HG03039 (cell line): ENCODE data around the gene CHD5.

Experiments used
- ATAC-seq: cut with Tn5 transposase; IDR thresholded peaks from one replicate; pipeline ENCODE4 v1.9.1; 2021; ENCODE audit warnings: mild to moderate bottlenecking, moderate library complexity; ENCODE audit not compliant: unreplicated experiment

CHD5 gene

DNA sequence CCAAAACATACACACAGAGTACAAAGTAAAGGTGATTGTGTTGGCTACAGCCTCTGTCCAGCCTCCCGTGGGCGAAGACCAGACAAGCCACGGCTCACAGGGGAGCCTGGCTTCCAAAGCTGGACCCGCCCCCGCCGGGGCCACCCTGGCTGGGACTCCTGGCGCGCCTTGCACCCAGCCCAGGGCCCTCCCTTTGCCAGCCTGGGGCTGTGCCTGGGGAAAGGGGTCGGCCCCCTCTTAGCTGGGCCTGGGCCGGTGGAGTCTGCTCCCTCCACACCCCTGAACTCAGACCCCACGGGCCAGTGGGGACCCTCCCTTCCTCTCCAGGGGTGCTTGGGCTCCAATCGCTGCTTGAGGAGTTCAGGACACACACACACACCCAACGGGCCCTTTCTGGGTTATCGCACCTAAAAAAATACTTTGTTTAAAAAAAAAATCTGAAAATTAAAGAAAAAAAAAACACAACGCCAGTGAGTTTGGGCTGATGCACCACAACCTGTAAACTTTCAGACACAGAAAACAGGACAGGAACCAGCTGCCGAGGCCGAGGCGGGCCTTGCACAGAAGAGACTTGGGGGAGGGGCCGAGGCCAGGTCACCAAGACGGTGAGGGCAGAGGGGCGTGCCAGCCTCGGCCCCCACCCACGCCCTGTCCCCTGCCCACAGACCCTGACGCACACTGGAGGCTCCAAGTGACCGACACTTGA lies 78.1 kb downstream of the CHD5 start:
- no peak for ATAC-seq

DNA sequence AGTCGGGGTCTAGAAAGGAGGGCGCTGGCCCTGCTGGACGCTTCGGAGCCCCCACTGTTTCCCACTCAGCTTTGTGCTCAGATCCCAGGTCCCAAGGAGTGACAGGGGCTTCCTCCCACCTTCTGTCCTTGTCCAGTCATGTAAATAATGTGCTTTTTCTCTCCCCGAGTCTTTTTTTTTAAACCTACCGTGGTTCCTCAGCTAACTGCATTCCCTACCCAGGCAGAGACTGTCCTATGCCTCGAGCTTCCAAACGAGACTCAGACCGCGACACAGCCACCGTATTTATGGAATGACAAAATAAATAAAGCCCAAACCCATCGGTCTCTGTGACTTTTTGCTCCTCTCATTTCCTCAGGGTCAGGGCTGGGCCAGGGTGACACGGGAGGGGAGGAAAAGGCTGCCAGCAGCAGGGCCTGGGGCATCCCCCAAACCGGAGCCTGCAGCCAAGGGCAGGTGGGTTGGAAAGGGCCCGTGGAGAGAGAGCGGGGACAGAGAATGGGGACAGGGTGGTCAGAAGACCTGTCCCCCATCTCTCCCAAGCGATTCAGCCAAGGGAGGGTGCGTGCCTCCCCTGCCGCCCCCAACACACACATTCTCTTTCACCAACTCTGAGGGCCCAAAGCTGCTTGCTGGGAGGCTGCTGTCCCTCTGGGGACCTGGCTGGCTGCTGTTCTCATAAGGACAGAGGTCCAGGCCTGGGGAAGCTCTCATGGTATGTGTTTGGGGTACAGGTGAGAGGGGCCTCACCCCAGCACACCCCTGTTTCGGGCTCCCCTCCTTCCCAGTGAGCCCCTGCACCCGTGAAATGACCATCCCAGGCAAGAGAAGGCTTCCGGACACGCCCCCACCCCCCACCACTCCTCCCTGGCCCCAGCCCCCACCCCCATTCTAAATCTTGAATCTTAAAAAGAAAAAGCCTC lies 79.0 kb downstream of the CHD5 start:
- ATAC-seq = no peak

DNA sequence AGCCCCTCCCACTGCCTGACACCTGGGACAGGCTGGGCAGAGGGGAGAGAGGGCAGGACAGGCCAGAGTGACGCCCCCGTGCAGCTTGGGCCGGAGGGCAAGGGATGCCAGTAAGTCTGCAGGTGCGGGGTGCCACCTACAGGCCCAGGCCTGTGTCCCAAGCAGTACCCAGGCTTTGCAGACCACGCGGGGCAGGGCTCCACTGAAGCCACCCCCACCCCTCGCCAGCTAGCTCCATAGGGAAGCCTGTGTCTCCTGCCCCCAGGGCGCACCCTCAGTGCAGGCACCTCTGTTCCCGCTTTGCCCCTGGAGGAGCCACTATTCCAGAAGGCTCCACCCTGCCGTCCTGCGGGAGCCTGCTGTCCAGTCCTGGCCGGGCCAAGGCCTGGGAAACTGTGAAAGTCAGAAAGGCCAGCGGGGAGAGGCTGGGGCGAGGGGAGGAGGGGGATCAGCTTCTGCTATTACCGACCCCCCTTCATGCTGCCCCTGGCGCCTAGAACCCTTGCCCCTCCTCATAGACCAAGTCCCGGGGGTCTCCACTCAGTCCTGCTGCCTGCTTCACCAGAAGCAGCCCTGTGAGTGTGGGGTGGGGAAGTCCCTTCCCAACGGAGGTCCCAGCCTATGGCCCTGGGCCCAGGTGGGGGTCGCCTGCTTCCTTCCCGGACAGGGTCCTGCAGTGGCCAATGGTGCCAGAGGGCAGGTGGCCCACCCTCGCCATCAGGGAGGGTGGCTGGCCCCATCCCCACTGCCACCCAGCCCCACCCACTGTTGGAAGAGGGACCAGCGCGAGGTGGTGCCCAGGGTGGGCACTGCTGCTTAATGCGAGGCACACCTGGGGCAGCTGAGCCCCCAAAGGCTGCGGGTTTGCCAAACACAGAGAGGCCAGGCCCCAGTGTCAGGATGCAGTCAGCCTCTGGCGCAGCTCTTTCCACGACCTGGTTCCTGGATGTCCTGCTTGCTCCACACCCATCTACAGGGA lies 80.0 kb downstream of the CHD5 start:
- ATAC-seq = no peak

DNA sequence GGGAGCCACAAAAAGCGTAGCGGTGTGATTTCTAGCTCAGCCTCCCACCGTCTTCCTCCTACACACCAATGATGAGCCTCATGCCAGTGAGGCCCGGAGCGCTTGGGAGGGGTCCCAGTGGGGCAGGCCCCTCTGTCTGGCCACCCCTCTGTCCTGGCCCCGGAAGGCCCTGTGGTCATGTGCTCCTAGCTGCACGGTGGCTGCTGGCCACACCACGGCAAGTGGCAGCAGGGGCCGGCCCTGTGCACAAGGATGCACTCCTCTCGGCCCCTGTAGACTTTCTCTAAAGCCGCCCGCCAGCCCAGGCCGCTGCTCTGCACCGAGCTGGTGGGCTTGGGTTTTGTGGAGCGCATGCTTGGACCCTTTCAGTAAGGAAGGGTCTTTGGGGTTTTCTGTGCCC lies 80.8 kb downstream of the CHD5 start:
- ATAC-seq = no peak

DNA sequence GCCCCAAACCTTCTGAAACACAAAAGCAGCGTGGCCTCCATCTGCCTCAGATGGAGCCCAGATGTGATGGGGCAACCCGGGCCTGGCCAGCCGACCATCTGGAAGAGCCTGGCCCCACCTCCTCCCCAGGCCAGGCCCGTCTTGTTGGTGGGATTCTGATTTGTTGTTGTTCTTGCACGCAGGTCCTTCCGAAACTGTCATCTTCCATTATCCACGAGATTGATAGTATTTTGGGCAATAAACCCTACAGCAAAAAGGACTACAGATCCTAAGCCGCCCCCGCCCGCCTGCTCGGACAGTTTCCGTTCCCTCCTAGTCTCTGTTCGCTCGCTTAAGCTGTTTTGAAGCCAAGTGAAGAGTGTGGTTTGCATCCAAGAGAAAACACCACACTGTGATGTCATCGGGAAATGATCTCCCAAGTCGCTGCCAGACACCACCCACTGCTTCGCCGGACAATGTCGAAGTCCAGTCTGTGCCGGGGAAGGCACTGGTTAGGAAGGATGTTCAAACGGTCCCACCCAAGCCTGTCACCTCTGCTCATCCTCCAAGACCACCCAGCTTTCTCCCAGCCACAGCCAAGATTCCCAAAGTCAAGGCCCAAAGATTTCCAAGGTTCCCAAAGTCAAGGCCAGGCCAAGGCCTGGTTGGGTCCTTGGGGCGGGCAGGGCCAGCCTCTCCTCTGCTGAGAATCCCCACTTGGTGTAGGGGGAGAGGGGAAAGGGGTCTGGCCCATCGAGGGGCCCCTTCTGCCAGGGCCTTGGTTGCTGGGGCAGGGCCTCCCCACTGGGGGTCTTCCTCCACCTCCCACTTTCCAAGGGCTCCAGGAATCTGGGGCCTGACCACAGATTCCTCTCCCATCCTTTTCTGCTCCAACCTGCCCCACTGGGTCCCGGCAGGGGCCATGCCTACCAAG lies 81.6 kb downstream of the CHD5 start:
- no peak for ATAC-seq

DNA sequence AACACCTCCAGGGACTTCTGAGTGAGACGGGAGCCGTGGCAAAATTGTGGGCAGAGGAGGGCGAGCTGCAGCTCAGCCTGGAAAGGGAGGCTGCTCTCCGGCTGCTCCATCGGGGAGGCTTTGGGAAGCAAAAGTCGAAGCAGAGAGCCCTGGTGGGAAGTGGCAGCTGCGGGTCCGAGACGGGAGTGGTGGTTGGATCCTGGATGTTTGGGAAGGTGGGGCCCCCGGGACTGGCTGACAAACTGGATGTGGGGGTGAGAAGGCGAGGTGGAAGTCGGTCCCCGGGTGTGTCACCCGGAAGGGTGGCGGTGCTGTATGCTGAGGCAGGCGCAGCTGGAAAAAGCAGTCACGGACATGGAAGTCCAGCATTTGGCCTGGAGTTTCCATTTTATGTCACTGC lies 82.3 kb downstream of the CHD5 start:
- ATAC-seq = no peak

DNA sequence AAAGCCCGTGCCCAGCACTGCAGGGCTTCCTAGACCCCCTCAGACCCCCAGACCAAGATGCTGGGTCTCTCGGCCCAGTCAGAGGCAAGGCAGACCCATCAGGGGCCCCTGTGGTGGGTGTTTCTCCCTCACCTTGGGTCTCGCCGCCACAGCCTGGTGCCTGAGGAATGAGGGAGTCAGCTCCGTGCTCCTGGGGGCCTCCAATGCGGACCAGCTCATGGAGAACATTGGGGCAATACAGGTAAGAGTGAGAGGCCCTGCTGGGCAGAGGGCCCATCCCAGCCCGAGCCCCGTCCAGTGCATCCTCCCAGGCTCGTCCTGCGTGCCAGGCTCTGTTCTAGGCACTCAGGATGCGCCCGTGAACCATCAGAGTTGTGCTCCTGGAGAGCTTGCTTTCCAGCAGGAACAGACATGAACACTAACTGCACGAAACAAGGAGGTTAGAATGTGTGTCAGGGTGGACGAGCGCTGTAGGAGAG lies 83.0 kb downstream of the CHD5 start:
- ATAC-seq = no peak

DNA sequence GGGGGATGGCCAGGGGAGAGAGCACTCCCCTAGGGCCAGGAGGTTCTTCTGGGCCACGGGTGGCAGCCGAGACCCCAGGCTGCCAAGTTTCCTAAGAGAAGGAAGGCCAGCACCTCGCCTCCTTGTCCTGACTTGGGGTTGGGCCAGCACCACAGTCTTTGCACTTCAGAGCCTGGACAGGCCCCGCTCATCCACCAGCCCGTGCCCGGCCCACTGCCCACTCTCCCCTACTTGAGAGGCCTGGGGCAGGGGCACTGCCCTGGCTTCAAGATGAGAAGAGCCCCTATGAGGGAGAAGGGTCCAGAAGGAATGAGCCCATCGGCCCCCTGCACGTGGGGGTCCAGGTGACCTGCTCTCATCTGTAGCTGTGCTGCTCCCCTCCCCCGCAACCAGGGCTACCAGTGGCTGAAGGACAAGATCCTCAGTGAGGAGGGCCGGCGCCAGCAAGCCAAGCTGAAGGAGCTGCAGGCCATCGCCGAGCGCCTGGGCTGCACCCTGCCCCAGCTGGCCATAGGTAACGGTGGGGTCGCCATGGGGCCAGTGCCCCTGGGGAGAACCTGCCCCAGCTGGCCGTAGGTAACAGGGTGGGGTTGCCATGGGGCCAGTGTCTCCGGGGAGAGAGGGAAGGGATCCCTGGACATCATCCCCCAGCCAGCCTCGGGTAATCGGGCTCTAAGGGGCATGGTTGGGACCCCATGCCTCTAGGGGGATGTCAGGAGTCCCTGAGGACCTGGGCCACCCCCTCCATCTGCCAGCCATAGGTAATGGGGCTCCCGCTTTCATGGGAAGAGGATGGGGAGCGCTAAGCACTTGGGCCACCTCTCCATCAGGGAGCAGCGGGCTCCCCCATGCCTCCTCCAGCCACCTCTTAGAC lies 83.6 kb downstream of the CHD5 start:
- no peak for ATAC-seq

DNA sequence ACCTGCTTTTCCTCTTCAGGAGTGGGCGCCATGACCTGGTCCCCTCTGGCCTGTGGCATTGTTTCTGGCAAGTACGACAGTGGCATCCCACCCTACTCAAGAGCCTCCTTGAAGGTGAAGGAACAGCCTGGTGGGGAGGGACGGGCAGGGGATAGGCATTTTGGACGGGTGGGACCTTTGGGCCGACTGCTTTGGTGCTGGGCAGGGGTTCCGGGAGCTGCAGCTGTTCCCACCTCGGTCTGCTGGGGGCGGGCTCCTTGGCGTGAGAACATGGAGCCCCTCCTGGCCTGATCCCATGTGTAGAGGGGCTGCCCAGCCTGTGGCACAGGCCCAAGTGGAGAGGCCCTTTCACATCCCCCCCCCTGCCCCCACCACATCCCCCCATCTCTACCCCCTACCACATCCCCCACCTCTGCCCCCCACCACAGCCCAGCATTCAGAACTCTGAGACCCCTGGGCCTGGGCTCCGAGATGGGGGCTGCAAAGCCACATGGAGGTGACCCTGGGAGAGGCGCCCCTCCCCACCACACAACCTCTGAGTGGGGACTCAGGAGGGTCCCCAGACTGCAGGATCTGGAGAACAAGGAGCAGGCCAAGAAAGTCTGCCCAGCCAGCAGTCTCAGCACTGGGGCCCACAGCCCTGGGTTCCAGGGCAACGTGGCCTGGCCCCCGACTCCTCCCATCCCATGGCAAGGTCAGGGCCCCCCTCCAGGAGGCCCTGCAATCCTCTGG lies 84.4 kb downstream of the CHD5 start:
- ATAC-seq = no peak

DNA sequence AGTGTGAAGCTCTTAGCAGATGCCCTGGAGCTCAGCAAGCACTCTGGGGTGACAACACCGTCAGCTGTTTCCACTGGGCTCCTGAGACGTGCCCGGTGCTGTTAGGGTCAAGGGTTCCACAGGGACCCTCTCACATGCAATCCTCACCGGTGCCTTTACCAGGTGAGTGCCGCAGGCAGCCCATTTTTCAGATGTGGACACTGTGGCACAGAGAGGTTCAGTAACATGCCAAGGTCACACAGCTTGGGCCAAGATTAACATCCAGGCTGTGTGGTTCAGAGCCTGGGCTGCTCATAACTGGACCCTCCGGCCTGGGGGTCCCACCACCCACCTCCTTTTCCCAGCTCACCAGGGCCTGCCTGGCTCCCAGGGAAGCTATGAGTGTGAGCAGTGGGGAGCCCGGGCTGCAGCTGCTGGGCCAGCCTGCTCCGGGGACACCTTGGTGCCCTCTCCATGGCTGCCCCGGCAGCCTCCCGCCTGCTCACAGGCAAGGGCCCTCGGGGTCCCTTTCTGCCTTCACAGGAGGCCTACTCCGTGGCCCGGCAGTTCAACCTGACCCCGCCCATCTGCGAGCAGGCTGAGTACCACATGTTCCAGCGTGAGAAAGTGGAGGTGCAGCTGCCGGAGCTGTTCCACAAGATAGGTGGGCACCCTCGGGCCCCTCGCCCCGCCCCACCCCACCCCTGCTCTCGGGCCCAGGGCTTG lies 85.2 kb downstream of the CHD5 start:
- no peak for ATAC-seq

DNA sequence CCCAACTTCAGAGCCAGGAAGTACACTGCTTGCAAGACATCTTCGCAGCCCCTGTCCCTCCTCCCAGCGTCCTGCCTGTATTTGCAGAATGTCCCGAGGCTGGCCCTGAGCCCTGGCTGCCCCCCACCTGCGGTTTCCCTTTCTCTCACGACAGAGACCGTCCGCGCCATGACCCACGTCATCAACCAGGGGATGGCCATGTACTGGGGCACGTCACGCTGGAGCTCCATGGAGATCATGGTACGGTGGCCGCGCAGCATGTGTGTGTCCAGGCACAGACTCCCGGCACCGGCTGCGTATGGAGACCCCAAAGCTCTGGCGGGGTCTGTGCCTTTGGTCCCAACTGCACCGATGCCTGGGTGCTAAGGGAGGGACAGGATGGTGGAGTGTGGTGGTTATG lies 85.9 kb downstream of the CHD5 start:
- no peak for ATAC-seq

DNA sequence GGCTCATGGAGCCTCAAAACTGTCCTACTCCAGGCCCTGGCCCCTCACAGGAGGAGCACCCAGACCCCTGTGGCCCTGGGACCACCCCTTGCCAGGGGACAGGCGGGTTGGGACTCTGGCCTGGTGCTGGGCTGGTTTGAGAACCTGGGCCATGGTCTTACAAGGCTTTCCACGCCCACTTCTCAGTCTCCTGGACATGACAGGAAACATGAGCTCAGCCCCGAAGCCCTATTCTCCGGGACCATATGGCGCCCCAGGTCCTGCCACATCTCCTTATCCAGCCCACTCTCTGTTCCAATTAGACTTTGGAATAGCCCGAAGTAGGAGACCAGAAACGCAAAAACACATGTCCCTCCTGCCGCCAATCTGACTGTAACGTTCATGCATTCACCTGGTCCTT lies 86.5 kb downstream of the CHD5 start:
- ATAC-seq = no peak

DNA sequence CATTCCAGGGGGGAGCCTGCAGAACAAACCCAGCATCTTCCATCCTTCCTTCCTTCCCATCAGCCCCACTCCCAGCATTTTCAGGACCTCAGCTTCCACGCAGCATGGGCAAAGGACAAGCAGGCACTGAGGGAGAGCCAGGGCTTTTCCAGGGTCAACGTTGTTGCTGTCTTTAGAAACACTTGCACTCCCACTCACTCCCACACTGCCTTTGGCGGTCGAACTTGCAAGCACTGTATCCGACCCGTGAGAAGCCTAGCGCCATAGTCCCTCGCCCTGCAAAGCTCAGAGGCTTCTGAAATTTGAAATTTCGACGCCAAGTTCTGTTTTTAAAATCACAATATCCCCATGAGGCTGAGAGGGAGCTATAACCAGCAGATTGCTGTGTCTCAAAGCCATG lies 87.0 kb downstream of the CHD5 start:
- ATAC-seq = no peak

DNA sequence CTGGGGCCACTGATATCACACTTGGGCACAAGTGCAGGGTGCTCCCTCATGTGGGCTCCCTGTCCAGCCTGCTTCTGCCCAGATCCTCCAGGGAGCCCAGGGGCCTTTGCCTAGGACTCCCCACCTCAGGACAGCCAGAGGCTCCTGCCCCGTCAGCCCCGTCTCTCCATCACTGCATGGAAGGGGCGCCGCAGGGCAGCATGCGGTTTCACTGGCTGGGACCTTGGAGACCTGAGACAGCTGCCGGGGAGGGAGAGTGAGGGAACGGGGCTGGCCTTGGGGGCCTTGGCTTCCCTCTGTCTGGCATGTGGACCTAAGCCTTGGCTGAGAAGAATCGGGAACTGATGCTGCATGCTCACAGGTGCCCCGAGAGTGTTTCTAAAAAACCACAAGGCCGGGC lies 87.9 kb downstream of the CHD5 start:
- ATAC-seq = no peak

DNA sequence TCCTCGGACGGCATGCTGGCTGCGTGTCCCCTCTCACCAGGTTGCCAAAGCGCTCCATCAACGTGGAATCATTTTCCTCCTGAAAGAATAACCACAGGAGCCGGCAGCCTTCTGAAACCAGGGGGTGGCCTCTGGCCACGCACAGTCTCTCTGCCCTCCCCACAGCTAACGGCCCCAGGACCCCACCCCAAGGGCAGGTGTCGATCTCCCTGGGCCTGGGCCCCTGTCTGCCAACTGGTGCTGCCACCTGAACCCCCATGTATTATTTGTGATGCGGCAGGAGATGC lies 88.4 kb downstream of the CHD5 start:
- no peak for ATAC-seq

DNA sequence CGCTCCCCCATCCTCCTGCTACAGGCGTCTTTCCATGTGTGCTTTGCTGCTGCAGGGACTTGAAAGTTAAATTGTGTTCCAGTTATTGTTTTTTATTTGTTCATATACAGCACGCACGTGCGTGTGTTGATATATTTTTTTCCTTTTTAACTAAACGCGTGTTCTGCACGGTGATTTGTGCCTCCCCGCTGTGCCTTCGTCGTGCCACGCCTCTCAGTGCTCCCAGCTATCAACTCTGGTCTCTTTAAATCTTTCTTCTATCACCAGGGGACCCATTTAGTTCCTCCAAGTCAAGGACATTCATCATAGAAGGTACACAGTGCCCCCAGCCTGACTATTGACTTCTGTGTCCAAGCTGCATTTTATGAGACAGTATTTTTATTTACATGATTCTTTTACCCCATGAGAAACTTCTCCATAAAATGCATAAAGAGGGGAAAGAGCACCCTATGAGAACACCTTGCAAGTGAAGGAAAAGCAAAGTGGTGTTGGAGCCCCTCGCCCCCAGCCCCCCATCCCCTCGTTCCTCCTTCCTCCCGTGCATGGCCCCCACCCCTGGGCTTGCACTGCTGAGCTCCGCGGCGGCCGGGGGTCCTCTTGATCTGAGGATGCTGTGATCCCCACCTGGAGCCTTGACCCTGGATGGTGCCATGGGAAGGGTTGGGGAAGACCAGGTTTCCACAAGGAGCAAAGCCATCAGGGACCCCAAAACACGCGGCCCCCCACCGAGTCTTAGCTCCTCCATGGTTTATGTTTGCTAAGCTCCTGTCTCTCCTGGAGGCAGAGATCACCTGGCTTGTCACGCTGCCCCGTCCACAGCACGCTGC lies 88.9 kb downstream of the CHD5 start:
- ATAC-seq = no peak

DNA sequence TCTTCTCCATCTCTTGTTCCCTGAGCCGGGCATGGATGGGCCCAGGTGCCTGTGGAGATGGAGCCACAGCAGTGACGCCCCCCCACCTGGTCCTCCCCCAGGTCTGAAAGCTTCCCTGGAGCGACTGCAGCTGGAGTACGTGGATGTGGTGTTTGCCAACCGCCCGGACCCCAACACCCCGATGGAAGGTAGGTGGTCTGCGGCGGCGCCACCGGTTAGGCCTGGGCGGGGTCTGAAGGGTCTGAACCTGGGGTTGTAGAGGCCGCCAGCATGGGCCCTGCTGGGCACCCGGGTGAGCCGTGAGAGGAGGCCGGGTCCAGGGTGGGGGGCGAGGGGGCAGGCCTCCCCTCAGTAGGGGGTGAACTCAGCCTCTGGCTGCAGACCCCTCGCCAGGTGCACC lies 89.8 kb downstream of the CHD5 start:
- ATAC-seq = no peak
